GM06990 (cell line): Measurements from ENCODE around the gene NIF3L1.

Source experiments
- DNase-seq: peaks from one replicate; pipeline ENCODE4 v3.0.0-alpha.2; 2011; ENCODE audit not compliant: insufficient read length; ENCODE audit errors: extremely low read depth
- H3K27me3 ChIP-seq: replicated peaks from 2 replicates; pipeline ENCODE4 v1.6.0; 2011; ENCODE audit warnings: low read length; ENCODE audit not compliant: control insufficient read depth, insufficient read depth
- H3K36me3 ChIP-seq: 2 replicates; pipeline ENCODE4 v1.5.1; 2011; ENCODE audit warnings: low read length; ENCODE audit not compliant: control insufficient read depth, insufficient read depth
- H3K4me3 ChIP-seq: replicated peaks from 2 replicates; pipeline ENCODE4 v1.5.1; 2011; ENCODE audit warnings: low read depth, mild to moderate bottlenecking, control low read depth, low read length
- CTCF ChIP-seq: IDR thresholded peaks from 2 replicates; pipeline ENCODE4 v1.5.1; 2011; ENCODE audit warnings: low read length, control low read depth, mild to moderate bottlenecking, inconsistent platforms; ENCODE audit not compliant: insufficient read depth, poor library complexity, severe bottlenecking

The NIF3L1 gene

DNA sequence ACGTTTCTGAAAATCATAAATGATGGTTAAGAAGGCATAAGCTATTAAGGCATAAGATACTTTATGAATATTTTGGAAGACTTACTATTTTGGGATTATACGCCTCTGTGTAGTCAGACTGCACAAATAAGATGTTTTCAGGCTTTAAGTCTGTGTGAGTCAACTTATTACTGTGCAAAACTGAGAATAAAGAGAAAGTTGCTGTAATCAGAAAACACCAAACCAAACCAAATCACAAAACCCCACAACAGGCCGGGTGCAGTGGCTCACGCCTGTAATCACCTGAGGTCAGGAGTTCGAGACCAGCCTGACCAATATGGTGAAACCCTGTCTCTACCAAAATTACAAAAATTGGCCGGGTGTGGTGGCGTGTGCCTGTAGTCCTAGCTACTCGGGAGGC is 32.4 kb upstream of the NIF3L1 start:
- peaks cover 23% of the 10 kb centered on the region for H3K36me3 ChIP-seq
- no peaks in the 10 kb centered on the region for H3K27me3 ChIP-seq
- TF ChIP-seq CTCF, result no peak
- no peak overlapping the region for H3K4me3 ChIP-seq
- no peak for DNase-seq

GRCh38 chr2:200860092-200860795 is 28.9 kb upstream of the NIF3L1 start:
- Histone ChIP-seq H3K36me3 (peaks cover 12% of the 10 kb centered on the region), H3K27me3 (no peaks in the 10 kb centered on the region), H3K4me3 (no peak overlapping the region)
- TF ChIP-seq CTCF, result no peak
- no peak for DNase-seq

GRCh38 chr2:200861617-200862155 is 27.5 kb upstream of the NIF3L1 start:
- Histone ChIP-seq H3K4me3 (peak overlapping the region; percentile 100), H3K27me3 (no peaks in the 10 kb centered on the region), H3K36me3 (peaks cover 6% of the 10 kb centered on the region)
- no peak for TF ChIP-seq CTCF
- no peak for DNase-seq

DNA sequence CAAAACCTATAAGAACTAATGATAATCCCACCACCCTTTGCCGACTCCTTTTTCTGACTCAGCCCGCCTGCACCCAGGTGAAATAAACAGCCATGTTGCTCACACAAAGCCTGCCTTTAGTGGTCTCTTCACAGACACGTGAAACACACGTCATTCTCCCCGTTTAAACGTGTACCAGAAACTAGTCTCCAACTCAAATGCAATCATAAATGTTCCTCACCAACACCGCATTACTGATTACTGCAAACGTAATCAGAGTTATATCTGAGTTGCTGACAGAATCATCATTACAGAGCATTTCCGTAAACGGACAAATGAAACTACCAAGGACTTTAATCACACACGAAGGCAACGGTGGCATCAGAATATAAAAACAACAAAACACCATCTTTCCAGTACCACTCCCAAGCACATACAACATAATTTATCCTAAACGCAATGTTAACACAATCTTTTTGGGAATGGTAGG is 26.6 kb upstream of the NIF3L1 start:
- peaks cover 2% of the 10 kb centered on the region for H3K36me3 ChIP-seq
- TF ChIP-seq CTCF, result no peak
- DNase-seq, result no peak
- peak overlapping the region; percentile 100 for H3K4me3 ChIP-seq
- no peaks in the 10 kb centered on the region for H3K27me3 ChIP-seq

DNA sequence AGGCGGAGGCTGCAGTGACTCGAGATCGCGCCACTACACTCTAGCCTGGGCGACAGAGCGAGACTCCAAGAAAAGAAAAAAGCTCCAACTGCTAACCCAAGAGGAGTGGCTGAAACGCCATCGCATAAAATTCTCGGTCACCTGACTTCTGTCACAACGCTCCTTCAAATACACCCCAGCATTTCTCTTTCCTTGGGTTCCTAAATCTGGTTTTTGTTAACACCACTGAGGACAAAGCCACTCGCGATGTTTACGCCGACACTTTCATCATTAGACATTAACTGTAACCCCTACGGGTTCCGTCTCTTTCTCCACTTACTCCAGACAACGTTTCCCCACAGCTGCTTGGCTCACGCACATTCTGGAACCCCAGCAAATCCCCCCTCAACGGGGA is 25.4 kb upstream of the NIF3L1 start:
- H3K36me3 ChIP-seq, result peaks cover 2% of the 10 kb centered on the region
- peak overlapping the region; percentile 100 for H3K4me3 ChIP-seq
- no peak for TF ChIP-seq CTCF
- DNase-seq, result no peak
- H3K27me3 ChIP-seq, result no peaks in the 10 kb centered on the region
